T1000 (cell line): ENCODE data around the gene ZNF609.
"Not testable (repeated sequence)": the region's sequence is repeated elsewhere in the genome, so short reads cannot be mapped to it uniquely, and the experiment has no call there.

ENCODE experiments used
- DNase-seq: peaks from one replicate; lab custom pipeline; 2025; ENCODE audit warnings: mixed read lengths; lab: John Stamatoyannopoulos, UW

ZNF609 gene

GRCh38 chr15:64622410-64623260 is 162.3 kb downstream of the ZNF609 start:
- no peak for DNase-seq

DNA sequence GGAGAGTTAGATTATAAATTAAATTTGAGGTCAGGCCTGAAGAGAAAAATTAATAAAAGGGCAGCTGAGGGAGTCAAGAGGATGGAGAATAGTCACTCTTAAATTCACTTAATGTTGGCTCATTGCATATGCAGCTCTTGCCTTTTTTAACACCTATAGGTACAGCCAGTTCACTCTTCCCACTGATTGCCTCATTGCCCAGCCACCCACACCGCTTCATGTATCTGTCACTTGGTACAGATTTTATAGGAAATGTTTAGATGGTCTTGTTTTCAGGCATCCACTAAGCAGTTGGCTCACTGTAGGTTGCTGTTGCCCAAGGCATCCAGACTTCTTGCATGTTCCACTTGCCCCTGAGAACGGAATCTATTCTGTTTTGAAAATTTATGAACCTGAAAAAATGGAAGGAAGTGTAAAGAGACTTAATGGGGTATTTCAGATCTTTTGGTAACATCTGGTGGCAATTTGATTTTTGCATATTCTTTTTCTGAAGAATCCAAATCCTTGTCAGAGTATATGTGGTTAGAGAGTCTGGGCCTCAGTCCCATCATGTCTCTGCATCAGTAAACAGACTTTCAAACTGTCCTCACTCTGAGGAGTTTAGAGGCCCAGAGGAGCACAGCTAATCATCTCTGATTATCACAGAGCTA is 163.1 kb downstream of the ZNF609 start:
- DNase-seq: no peak

- no peak for DNase-seq
Measured at GRCh38 chr15:64624242-64624641, 163.9 kb downstream of the ZNF609 start.

DNA sequence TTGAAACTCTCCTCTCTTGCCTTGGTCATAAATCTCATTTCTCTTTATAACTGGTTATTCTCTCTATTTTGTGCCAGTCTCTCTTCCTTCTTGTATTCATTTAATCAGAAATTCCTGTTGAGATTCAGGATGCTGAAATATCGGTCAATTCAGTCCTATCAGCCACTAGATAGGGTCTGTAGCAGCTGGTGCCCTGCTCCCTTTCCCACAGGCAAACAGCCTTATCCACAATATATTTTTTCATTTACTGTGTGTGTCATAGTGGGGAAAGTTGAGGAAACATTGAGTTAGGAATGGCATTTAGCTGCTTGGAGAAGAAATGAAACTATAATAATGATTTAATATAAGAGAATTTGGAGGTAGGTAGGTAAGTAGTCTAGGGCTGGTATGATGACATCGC is 168.7 kb downstream of the ZNF609 start:
- DNase-seq: no peak

- no peak for DNase-seq
Measured at GRCh38 chr15:64630396-64631107, 170.2 kb downstream of the ZNF609 start.

DNA sequence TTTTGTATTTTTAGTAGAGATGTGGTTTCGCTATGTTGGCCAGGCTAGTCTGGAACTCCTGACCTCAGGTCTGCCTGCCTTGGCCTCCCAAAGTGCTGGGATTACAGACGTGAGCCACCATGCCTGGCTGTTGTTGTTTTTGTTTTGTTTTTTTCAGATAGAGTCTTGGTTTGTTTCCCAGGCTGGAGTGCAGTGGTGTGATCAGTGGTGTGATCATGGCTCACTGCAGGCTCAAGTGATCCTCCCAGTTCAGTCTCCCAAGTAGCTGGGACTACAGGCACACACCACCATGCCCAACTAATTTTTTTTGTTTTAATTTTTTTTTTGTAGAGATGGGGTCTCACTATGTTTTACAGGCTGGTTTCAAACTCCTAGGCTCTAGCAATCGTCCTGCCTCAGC is 172.3 kb downstream of the ZNF609 start:
- DNase-seq: not testable (repeated sequence)

GRCh38 chr15:64633332-64633731 is 173.0 kb downstream of the ZNF609 start:
- no peak for DNase-seq

DNA sequence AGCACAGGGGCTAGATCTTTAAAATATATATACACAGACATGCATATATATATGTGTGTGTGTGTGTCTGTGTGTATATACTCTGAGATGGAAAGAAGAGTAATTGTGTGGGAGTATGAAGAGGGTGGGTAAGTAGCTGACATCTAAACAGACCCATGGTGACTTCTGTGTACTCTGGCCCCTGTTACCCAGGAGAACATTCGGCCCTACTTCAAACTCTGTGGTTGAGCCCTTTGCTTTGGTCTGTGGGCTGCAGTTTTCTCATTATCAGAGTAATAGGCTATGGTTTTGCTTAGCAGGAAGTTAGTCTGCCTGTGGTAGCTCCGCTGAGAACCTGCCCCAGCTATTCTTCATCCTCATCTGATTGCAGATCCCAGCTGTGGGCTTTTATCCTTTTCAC is 173.6 kb downstream of the ZNF609 start:
- no peak for DNase-seq

- no peak for DNase-seq
Measured at GRCh38 chr15:64634576-64635498, 174.5 kb downstream of the ZNF609 start.

DNA sequence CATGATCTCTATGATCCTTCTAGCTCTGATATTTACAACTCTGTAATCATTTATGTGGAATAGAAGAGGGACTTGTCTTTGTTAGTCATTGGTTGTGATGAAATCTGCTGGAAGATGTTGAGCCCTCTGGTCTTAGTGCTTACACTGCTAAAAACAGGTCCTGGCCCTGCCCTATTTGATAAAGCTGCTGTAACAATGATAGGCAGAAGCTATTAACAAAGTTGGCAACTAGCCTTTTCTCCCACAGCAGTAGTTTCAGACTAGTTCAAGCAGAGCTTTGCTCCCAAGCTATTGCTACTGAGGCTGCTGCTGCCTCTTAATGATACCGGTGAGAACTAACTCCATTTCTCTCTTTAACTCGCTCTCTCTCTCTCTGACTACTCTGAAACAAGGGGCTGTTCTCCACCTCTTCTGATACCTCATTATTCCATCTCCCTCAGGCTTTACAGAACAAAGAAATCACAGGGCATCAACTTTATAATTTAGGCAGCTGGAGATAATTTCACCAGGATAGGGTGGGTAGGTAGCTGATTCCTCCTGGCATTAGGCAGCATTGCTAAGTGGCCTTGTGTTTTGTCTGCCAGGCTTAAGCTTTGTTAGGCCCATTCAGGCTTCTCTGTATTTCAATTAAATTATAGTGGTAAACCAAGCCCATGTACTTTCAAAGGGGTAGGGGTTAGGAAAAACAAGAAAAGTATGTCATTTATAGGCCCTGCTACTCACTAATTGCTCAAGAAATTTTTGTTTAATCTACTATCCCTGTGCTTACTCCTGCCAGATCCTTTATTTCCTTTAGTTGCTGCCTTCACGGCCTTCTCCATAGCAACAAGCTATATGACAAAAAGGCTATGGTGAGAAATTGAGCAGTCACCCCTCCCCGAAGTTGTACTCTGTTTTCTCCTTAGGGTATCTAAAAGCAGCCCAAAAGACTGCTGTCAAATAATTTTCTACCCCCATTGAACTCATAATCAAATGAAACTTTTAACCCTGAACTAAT is 175.4 kb downstream of the ZNF609 start:
- no peak for DNase-seq

DNA sequence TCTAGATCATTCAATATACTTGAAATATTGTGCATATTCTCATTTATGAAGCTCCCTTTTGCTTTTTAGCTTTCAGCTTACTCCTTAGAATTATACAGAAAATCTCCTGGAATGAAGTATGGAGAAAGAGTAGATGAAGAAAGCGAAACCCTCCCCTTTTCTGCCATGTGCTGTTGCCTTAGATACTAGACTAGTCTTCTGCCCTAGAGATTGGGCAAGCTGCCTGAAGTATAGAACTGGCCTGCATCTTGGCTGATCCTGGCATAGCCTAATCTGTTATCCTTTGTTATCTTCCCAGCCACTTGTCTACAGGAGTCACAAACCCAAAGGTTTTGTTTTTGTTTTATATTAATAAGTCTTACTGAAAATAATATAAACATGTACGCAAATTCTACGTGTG is 176.2 kb downstream of the ZNF609 start:
- DNase-seq: no peak

GRCh38 chr15:64637412-64637811 is 177.0 kb downstream of the ZNF609 start:
- DNase-seq: no peak

GRCh38 chr15:64639744-64640143 is 179.4 kb downstream of the ZNF609 start:
- not testable (repeated sequence) for DNase-seq

DNA sequence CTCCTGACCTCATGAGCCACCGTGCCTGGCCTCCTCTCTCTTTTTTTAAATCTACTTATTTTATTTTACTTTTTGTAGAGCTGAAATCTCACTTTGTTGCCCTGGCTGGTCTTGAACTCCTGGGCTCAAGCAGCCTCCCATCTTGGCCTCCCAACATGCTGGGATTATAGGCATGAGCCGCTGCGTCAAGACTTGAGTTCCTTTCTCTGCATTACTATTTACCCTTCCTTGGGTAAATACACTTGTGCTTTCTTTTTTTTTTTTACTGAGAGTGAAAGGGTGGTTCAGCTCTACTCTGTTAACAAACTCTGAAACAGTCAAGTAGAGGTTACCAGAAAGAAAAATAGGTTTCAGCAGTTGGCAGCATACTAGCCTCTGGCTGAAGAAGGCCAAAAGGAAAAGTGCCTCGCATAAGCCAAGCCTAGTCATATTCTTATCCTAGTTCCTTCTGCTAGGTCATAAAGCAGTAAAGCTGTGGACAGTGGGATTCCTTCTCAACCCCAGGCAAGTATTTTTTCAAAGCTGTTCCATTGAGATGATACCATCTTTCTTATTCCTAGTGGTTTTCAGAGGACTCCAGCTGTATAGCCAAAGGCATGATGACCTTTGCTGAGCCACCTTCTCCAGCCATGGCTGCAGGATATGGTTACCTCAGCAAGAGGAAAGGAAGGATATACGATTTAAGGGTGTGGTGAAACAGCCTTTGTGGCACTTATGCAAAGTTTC is 179.9 kb downstream of the ZNF609 start:
- DNase-seq: no peak

- DNase-seq: no peak
Measured at GRCh38 chr15:64642875-64643274, 182.5 kb downstream of the ZNF609 start.

- DNase-seq: no peak
Measured at GRCh38 chr15:64643685-64644084, 183.3 kb downstream of the ZNF609 start.

- DNase-seq: not testable (repeated sequence)
Measured at GRCh38 chr15:64644811-64645210, 184.4 kb downstream of the ZNF609 start.

GRCh38 chr15:64645995-64646394 is 185.6 kb downstream of the ZNF609 start:
- DNase-seq: no peak

DNA sequence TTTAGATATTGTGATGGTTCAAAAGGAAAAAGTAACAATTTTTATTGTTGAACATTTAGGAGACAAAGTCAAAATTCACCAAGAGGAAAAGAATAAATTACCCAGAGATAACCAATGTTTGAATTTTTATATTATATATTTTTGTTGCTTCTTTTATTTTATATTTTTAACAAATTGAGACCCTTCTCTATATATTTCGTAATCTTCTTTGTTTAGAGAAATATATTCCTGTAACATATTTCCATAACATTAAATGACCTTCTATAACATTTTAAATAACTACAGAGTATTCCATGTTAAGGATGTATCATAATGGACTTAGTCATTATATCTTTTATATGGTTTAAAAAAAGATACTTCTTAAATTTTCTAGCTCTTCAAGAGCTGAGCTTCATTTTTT is 187.0 kb downstream of the ZNF609 start:
- DNase-seq: no peak

- DNase-seq: no peak
Measured at GRCh38 chr15:64650552-64650951, 190.2 kb downstream of the ZNF609 start.
